Mesenchymal stem cell (in vitro differentiated cells and primary cell): Measurements from ENCODE around the gene SLC25A15. TPM values are rescaled to one million over a fixed set of nuclear protein-coding genes. Genes with fewer than 3 reads are reported as not detected.
"Not testable (repeated sequence)": the region's sequence is repeated elsewhere in the genome, so short reads cannot be mapped to it uniquely, and the experiment has no call there.

Experiments
- DNase-seq: peaks from one replicate; pipeline ENCODE4 v3.0.0-alpha.2; 2013
- H2AFZ ChIP-seq: one replicate; pipeline ENCODE4 v1.6.1; 2013; ENCODE audit warnings: low read depth, mild to moderate bottlenecking, control low read depth, inconsistent platforms, low read length, moderate library complexity
- H2AK5ac ChIP-seq: 2 replicates; pipeline ENCODE4 v1.6.1; 2013; ENCODE audit warnings: low read length, moderate library complexity, mild to moderate bottlenecking, inconsistent platforms; ENCODE audit not compliant: severe bottlenecking
- H2BK120ac ChIP-seq: one replicate; pipeline ENCODE4 v1.6.1; 2013; ENCODE audit warnings: low read depth, mild to moderate bottlenecking, inconsistent platforms, low read length, moderate library complexity
- H2BK12ac ChIP-seq, 2 experiments: one replicate each; pipeline ENCODE4 v1.6.1; 2013; ENCODE audit warnings: inconsistent platforms in 2 of 2, low read length in 2 of 2, mild to moderate bottlenecking in 2 of 2, moderate library complexity in 2 of 2, control low read depth in 1 of 2
- H2BK15ac ChIP-seq: one replicate; pipeline ENCODE4 v1.6.1; 2013; ENCODE audit warnings: mild to moderate bottlenecking, low read depth, inconsistent platforms; ENCODE audit not compliant: poor library complexity, severe bottlenecking
- H2BK5ac ChIP-seq: 2 replicates; pipeline ENCODE4 v1.6.1; 2013; ENCODE audit warnings: low read depth, mild to moderate bottlenecking, low read length, control low read depth, inconsistent platforms; ENCODE audit not compliant: poor library complexity, severe bottlenecking
- H3K14ac ChIP-seq, 2 experiments: one replicate each; pipeline ENCODE4 v1.6.1; 2013; ENCODE audit warnings: inconsistent platforms in 2 of 2, low read length in 2 of 2, control low read depth in 1 of 2, mild to moderate bottlenecking in 1 of 2, moderate library complexity in 1 of 2
- H3K18ac ChIP-seq, 2 experiments: one replicate each; pipeline ENCODE4 v1.6.1; 2013; ENCODE audit warnings: inconsistent platforms in 2 of 2, low read length in 2 of 2, control low read depth in 1 of 2, low read depth in 1 of 2, mild to moderate bottlenecking in 1 of 2
- H3K23ac ChIP-seq, 2 experiments: one replicate each; pipeline ENCODE4 v1.6.1; 2013; ENCODE audit warnings: inconsistent platforms in 2 of 2, low read length in 2 of 2, mild to moderate bottlenecking in 2 of 2, moderate library complexity in 2 of 2, control low read depth in 1 of 2
- H3K27ac ChIP-seq: 2 replicates; pipeline ENCODE4 v1.5.1; 2013; ENCODE audit warnings: mild to moderate bottlenecking, moderate library complexity, low read length, control low read depth, inconsistent platforms; ENCODE audit not compliant: poor library complexity, severe bottlenecking
- H3K27me3 ChIP-seq, 2 experiments: 2 replicates each; pipeline versions ENCODE4 v1.6.1 to v1.7.0; 2013; ENCODE audit warnings: low read length in 2 of 2, mild to moderate bottlenecking in 2 of 2, moderate library complexity in 2 of 2, control low read depth in 1 of 2, inconsistent platforms in 1 of 2; ENCODE audit not compliant: control insufficient read depth in 1 of 2, insufficient read depth in 1 of 2
- H3K36me3 ChIP-seq, 2 experiments: 2 replicates each; pipeline versions ENCODE4 v1.6.1 to v1.7.0; 2013; ENCODE audit warnings: low read length in 2 of 2, control low read depth in 1 of 2, inconsistent platforms in 1 of 2, low read depth in 1 of 2, mild to moderate bottlenecking in 1 of 2; ENCODE audit not compliant: insufficient read depth in 2 of 2, control insufficient read depth in 1 of 2
- H3K4ac ChIP-seq, 2 experiments: one replicate each; pipeline ENCODE4 v1.6.1; 2013; ENCODE audit warnings: inconsistent platforms in 2 of 2, low read length in 2 of 2, mild to moderate bottlenecking in 2 of 2, moderate library complexity in 2 of 2, control low read depth in 1 of 2, low read depth in 1 of 2
- H3K4me1 ChIP-seq: 2 replicates; pipeline ENCODE4 v1.6.1; 2013; ENCODE audit warnings: low read depth, low read length, control low read depth; ENCODE audit not compliant: control insufficient read depth, insufficient read depth
- H3K4me2 ChIP-seq: 2 replicates; pipeline ENCODE4 v1.6.1; 2013; ENCODE audit warnings: low read length, mild to moderate bottlenecking, inconsistent platforms; ENCODE audit not compliant: poor library complexity, severe bottlenecking
- H3K4me3 ChIP-seq, 2 experiments: 2 replicates each; pipeline versions ENCODE4 v1.5.1 to v1.7.0; 2013; ENCODE audit warnings: low read length in 2 of 2, mild to moderate bottlenecking in 2 of 2, control low read depth in 1 of 2, low read depth in 1 of 2; ENCODE audit not compliant: insufficient read depth in 1 of 2
- H3K79me1 ChIP-seq: replicated peaks from 2 replicates; pipeline ENCODE4 v1.6.1; 2013; ENCODE audit warnings: mild to moderate bottlenecking, control low read depth, low read length, inconsistent platforms; ENCODE audit not compliant: poor library complexity, severe bottlenecking
- H3K9ac ChIP-seq: 2 replicates; pipeline ENCODE4 v1.7.0; 2013; ENCODE audit warnings: mild to moderate bottlenecking, low read length, moderate library complexity
- H3K9me3 ChIP-seq: 2 replicates; pipeline ENCODE4 v1.7.0; 2013; ENCODE audit warnings: mild to moderate bottlenecking, low read length; ENCODE audit not compliant: control insufficient read depth
- H4K8ac ChIP-seq: one replicate; pipeline ENCODE4 v1.6.1; 2013; ENCODE audit warnings: inconsistent platforms, mild to moderate bottlenecking, low read length, moderate library complexity
- H4K91ac ChIP-seq: one replicate; pipeline ENCODE4 v1.6.1; 2013; ENCODE audit warnings: mild to moderate bottlenecking, low read length, inconsistent platforms
- WGBS: methylation state at CpG from one replicate; pipeline ENCODE4 v1.1.7; 2013; ENCODE audit warnings: mixed read lengths; 5-methylcytosine and 5-hydroxymethylcytosine counted together
- small RNA-seq: library from polyadenylated mRNA; stranded (forward); fragments of <200 nt; extraction: miRNeasy Mini kit (QIAGEN cat#:217004); gene quantifications from one replicate; pipeline ENCODE3, GENCODE V24; 2013; ENCODE audit warnings: low read depth

The SLC25A15 gene

GRCh38 chr13:40839725-40840124, 50.3 kb downstream of the SLC25A15 start:
- not testable (repeated sequence) for H3K9ac ChIP-seq, H2BK120ac ChIP-seq, H3K79me1 ChIP-seq, H3K36me3 ChIP-seq, H4K8ac ChIP-seq, H3K9me3 ChIP-seq, H4K91ac ChIP-seq, H2BK15ac ChIP-seq, DNase-seq, H3K4me1 ChIP-seq, H2BK5ac ChIP-seq, H3K4me2 ChIP-seq, H3K23ac ChIP-seq, H3K14ac ChIP-seq, H3K18ac ChIP-seq, H3K27me3 ChIP-seq, H2AFZ ChIP-seq, H2BK12ac ChIP-seq, H2AK5ac ChIP-seq, H3K4ac ChIP-seq, H3K4me3 ChIP-seq, H3K27ac ChIP-seq
- no CpG with 5 or more reads among the region's 2 CpGs for WGBS

- H2BK120ac ChIP-seq, H3K36me3 ChIP-seq, H2BK5ac ChIP-seq, H3K23ac ChIP-seq, DNase-seq, H3K4me3 ChIP-seq, H3K79me1 ChIP-seq, H3K9ac ChIP-seq, H2AFZ ChIP-seq, H2BK15ac ChIP-seq, H4K91ac ChIP-seq, H3K18ac ChIP-seq, H3K4ac ChIP-seq, H3K4me1 ChIP-seq, H3K27ac ChIP-seq, H3K27me3 ChIP-seq, H3K4me2 ChIP-seq, H3K9me3 ChIP-seq, H3K14ac ChIP-seq, H2BK12ac ChIP-seq, H4K8ac ChIP-seq, H2AK5ac ChIP-seq: not testable (repeated sequence)
- WGBS, result 93% methylated on average over 2 of the region's 2 CpGs
These were observed 51.5 kb downstream of the SLC25A15 start for GRCh38 chr13:40840955-40841354.

Small RNA genes within 50 kb of the gene (small RNA-seq; reads per million reads assigned to genes)
- not detected for gene MIR621
